ENCODE measurements around the gene NADSYN1. TPM values are rescaled to one million over a fixed set of nuclear protein-coding genes. Genes with fewer than 3 reads are reported as not detected.

The NADSYN1 gene
- total RNA-seq, 1 experiment from 2014 or later = 58.2 TPM

GRCh38 chr11:71490731-71491390 is 37.9 kb downstream of the NADSYN1 start:
- no peak for ATAC-seq
- ChIA-PET CTCF (no interaction called here), RAD21 (ENCODE audit: low non-redundant PET in 1 of 2, low total read pairs in 2 of 2, uncharacterized antibody in 2 of 2, unreplicated experiment in 2 of 2) (no interaction called here), POLR2A (no interaction called here)
- Histone ChIP-seq H3K4me3 (replicated peaks in 1 of 2; ENCODE audit: low read depth in 1 of 2, low read length in 2 of 2) (no peak overlapping the region), H3K4me2 (ENCODE audit: low read length) (no peak overlapping the region), H3K27me3 (ENCODE audit: insufficient read depth, low read length) (no peaks in the 10 kb centered on the region), H3K36me3 (ENCODE audit: control insufficient read depth in 1 of 2, insufficient read depth in 2 of 2, low read length in 2 of 2) (peaks cover 0 to 7% of the 10 kb centered on the region in 2 experiments; a peak in 2 of 4 replicates), H4K20me1 (ENCODE audit: insufficient read depth) (no peaks in the 10 kb centered on the region), H3K9ac (ENCODE audit: low read length) (no peak overlapping the region), H3K27ac (ENCODE audit: low read depth, low read length) (no peak overlapping the region), H2AFZ (ENCODE audit: low read depth, low read length, poor library complexity, severe bottlenecking) (no peak overlapping the region), H3K4me1 (ENCODE audit: control insufficient read depth in 1 of 2, insufficient read depth in 2 of 2, low read length in 2 of 2) (peaks cover 0 to 5% of the 10 kb centered on the region in 2 experiments; a peak in 1 of 4 replicates), H3K79me2 (ENCODE audit: insufficient read depth, low read length) (no peaks in the 10 kb centered on the region), H3K9me2 (ENCODE audit: insufficient read depth) (no peaks in the 10 kb centered on the region), H3K9me3 (ENCODE audit: control insufficient read depth in 1 of 2, insufficient read depth in 1 of 2, low read depth in 1 of 2, low read length in 2 of 2) (no peaks in the 10 kb centered on the region)
- no peak for TF ChIP-seq ATF3 (IDR thresholded peaks at IDR 0.05)
- no peak for TF ChIP-seq REST (IDR thresholded peaks at IDR 0.05; ENCODE audit: low read depth)
- no peak for TF ChIP-seq FOSL1 (IDR thresholded peaks at IDR 0.05; ENCODE audit: low read depth)
- no peak for TF ChIP-seq TCF7L2 (IDR thresholded peaks at IDR 0.05; ENCODE audit: borderline replicate concordance, extremely low read depth, insufficient read depth, insufficient read length)
- no peak for TF ChIP-seq YY1 (IDR thresholded peaks at IDR 0.05; ENCODE audit: extremely low read depth, insufficient replicate concordance, low read depth, low read length)
- TF ChIP-seq SIN3A (IDR thresholded peaks at IDR 0.05; ENCODE audit: low read depth) = no peak
- TF ChIP-seq JUND (IDR thresholded peaks at IDR 0.05) = no peak
- no peak for TF ChIP-seq SRF (IDR thresholded peaks at IDR 0.05; ENCODE audit: low read depth)
- no peak for TF ChIP-seq CTCF (IDR thresholded peaks at IDR 0.05 in 2 of 3, conservative IDR thresholded peaks at IDR 0.05 in 1 of 3; ENCODE audit: borderline replicate concordance in 1 of 3, insufficient read depth in 1 of 3, low read depth in 2 of 3, low read length in 2 of 3)
- TF ChIP-seq CEBPB (IDR thresholded peaks at IDR 0.05; ENCODE audit: low read depth) = no peak
- no peak for TF ChIP-seq ZBTB33 (IDR thresholded peaks at IDR 0.05; ENCODE audit: extremely low read depth, insufficient replicate concordance, low read length)
- no peak for TF ChIP-seq ELF1 (IDR thresholded peaks at IDR 0.05; ENCODE audit: borderline replicate concordance, low read depth)
- TF ChIP-seq EZH2 (IDR thresholded peaks at IDR 0.05) = no peak
- TF ChIP-seq SP1 (IDR thresholded peaks at IDR 0.05; ENCODE audit: low read depth) = no peak
- no peak for TF ChIP-seq RAD21 (IDR thresholded peaks at IDR 0.05; ENCODE audit: low read depth)
- TF ChIP-seq POLR2A (IDR thresholded peaks at IDR 0.05; ENCODE audit: borderline replicate concordance, extremely low read depth, insufficient read depth, insufficient read length) = no peak
- no peak for TF ChIP-seq CBX3 (IDR thresholded peaks at IDR 0.05; ENCODE audit: low read depth)
- no peak for TF ChIP-seq POLR2AphosphoS5 (IDR thresholded peaks at IDR 0.05; ENCODE audit: low read depth, low read length)
- TF ChIP-seq EGR1 (IDR thresholded peaks at IDR 0.05; ENCODE audit: low read depth) = no peak
- TF ChIP-seq EZH2phosphoT487 (IDR thresholded peaks at IDR 0.05; ENCODE audit: borderline replicate concordance) = no peak
- BruUV-seq (replicated peaks) = no TSS peak
- intact Hi-C loops (cut with micrococcal nuclease) = no loop called here
- no peak for DNase-seq (ENCODE audit: low read depth, low spot score)

Data from HCT116 (cell line).